ENCODE results near the gene SPATS1.

SPATS1 gene

GRCh38 chr6:44377484-44377883 lies 35.0 kb downstream of the SPATS1 start:
- no peak for TF ChIP-seq EZH2phosphoT487 (IDR thresholded peaks at IDR 0.05; ENCODE audit: borderline replicate concordance)
- TF ChIP-seq CTCF (conservative IDR thresholded peaks at IDR 0.05; ENCODE audit: low read length) = no peak
- H3K4me1 ChIP-seq (ENCODE audit: insufficient read depth, low read length, poor library complexity, severe bottlenecking) = no peaks in the 10 kb centered on the region
- H4K20me1 ChIP-seq (ENCODE audit: insufficient read depth, low read length, poor library complexity, severe bottlenecking) = no peaks in the 10 kb centered on the region
- H3K9me3 ChIP-seq (ENCODE audit: insufficient read depth, low read depth, low read length) = no peaks in the 10 kb centered on the region
- no peaks in the 10 kb centered on the region for H3K36me3 ChIP-seq (ENCODE audit: insufficient read depth, low read length)
- H3K4me3 ChIP-seq (ENCODE audit: low read length, poor library complexity, severe bottlenecking) = no peak overlapping the region
- H2AFZ ChIP-seq (ENCODE audit: low read length) = no peak overlapping the region
- H3K9me2 ChIP-seq (replicated peaks; ENCODE audit: low read depth, low read length) = no peaks in the 10 kb centered on the region
- no peaks in the 10 kb centered on the region for H3F3A ChIP-seq (ENCODE audit: low read depth)
- no peaks in the 10 kb centered on the region for H3K79me2 ChIP-seq (ENCODE audit: insufficient read depth, low read length)
- H3K27me3 ChIP-seq (ENCODE audit: insufficient read depth, low read length, poor library complexity, severe bottlenecking) = no peaks in the 10 kb centered on the region
- no peak overlapping the region for H3K4me2 ChIP-seq (ENCODE audit: low read depth, low read length, poor library complexity, severe bottlenecking)
- H3K9ac ChIP-seq (ENCODE audit: low read depth, low read length, poor library complexity, severe bottlenecking) = no peak overlapping the region

- Histone ChIP-seq H3K9me3 (ENCODE audit: insufficient read depth, low read depth, low read length) (no peaks in the 10 kb centered on the region), H3K4me2 (ENCODE audit: low read depth, low read length, poor library complexity, severe bottlenecking) (no peak overlapping the region), H3K4me1 (ENCODE audit: insufficient read depth, low read length, poor library complexity, severe bottlenecking) (no peaks in the 10 kb centered on the region), H3K4me3 (ENCODE audit: low read length, poor library complexity, severe bottlenecking) (no peak overlapping the region), H3F3A (ENCODE audit: low read depth) (no peaks in the 10 kb centered on the region), H4K20me1 (ENCODE audit: insufficient read depth, low read length, poor library complexity, severe bottlenecking) (no peaks in the 10 kb centered on the region), H3K79me2 (ENCODE audit: insufficient read depth, low read length) (no peaks in the 10 kb centered on the region), H3K27me3 (ENCODE audit: insufficient read depth, low read length, poor library complexity, severe bottlenecking) (no peaks in the 10 kb centered on the region), H2AFZ (ENCODE audit: low read length) (no peak overlapping the region), H3K36me3 (ENCODE audit: insufficient read depth, low read length) (no peaks in the 10 kb centered on the region), H3K9ac (ENCODE audit: low read depth, low read length, poor library complexity, severe bottlenecking) (no peak overlapping the region), H3K9me2 (replicated peaks; ENCODE audit: low read depth, low read length) (no peaks in the 10 kb centered on the region)
- TF ChIP-seq EZH2phosphoT487 (IDR thresholded peaks at IDR 0.05; ENCODE audit: borderline replicate concordance) (no peak), CTCF (conservative IDR thresholded peaks at IDR 0.05; ENCODE audit: low read length) (no peak)
These were observed 35.5 kb downstream of the SPATS1 start for GRCh38 chr6:44377971-44378370.

GRCh38 chr6:44381739-44382138 lies 39.3 kb downstream of the SPATS1 start:
- H3K4me1 ChIP-seq (ENCODE audit: insufficient read depth, low read length, poor library complexity, severe bottlenecking) = peaks cover 3% of the 10 kb centered on the region
- no peak overlapping the region for H2AFZ ChIP-seq (ENCODE audit: low read length)
- no peak for TF ChIP-seq EZH2phosphoT487 (IDR thresholded peaks at IDR 0.05; ENCODE audit: borderline replicate concordance)
- no peaks in the 10 kb centered on the region for H3K9me3 ChIP-seq (ENCODE audit: insufficient read depth, low read depth, low read length)
- no peaks in the 10 kb centered on the region for H4K20me1 ChIP-seq (ENCODE audit: insufficient read depth, low read length, poor library complexity, severe bottlenecking)
- H3K36me3 ChIP-seq (ENCODE audit: insufficient read depth, low read length) = no peaks in the 10 kb centered on the region
- no peak overlapping the region for H3K4me2 ChIP-seq (ENCODE audit: low read depth, low read length, poor library complexity, severe bottlenecking)
- no peaks in the 10 kb centered on the region for H3K9me2 ChIP-seq (replicated peaks; ENCODE audit: low read depth, low read length)
- no peaks in the 10 kb centered on the region for H3F3A ChIP-seq (ENCODE audit: low read depth)
- no peak overlapping the region for H3K4me3 ChIP-seq (ENCODE audit: low read length, poor library complexity, severe bottlenecking)
- no peaks in the 10 kb centered on the region for H3K27me3 ChIP-seq (ENCODE audit: insufficient read depth, low read length, poor library complexity, severe bottlenecking)
- no peak overlapping the region for H3K9ac ChIP-seq (ENCODE audit: low read depth, low read length, poor library complexity, severe bottlenecking)
- no peaks in the 10 kb centered on the region for H3K79me2 ChIP-seq (ENCODE audit: insufficient read depth, low read length)

- H2AFZ ChIP-seq (ENCODE audit: low read length) = peak overlapping the region; percentile 85; the same call in 1 of the 2 replicates
- no peaks in the 10 kb centered on the region for H3K27me3 ChIP-seq (ENCODE audit: insufficient read depth, low read length, poor library complexity, severe bottlenecking)
- H4K20me1 ChIP-seq (ENCODE audit: insufficient read depth, low read length, poor library complexity, severe bottlenecking) = peaks cover 30% of the 10 kb centered on the region
- H3K9me3 ChIP-seq (ENCODE audit: insufficient read depth, low read depth, low read length) = no peaks in the 10 kb centered on the region
- H3K36me3 ChIP-seq (ENCODE audit: insufficient read depth, low read length) = peaks cover 1% of the 10 kb centered on the region; the same call in 1 of the 2 replicates
- no peaks in the 10 kb centered on the region for H3F3A ChIP-seq (ENCODE audit: low read depth)
- H3K9me2 ChIP-seq (replicated peaks; ENCODE audit: low read depth, low read length) = no peaks in the 10 kb centered on the region
- peak overlapping the region; percentile 80 for H3K9ac ChIP-seq (ENCODE audit: low read depth, low read length, poor library complexity, severe bottlenecking)
- peaks cover 31% of the 10 kb centered on the region for H3K79me2 ChIP-seq (ENCODE audit: insufficient read depth, low read length)
- H3K4me3 ChIP-seq (ENCODE audit: low read length, poor library complexity, severe bottlenecking) = peak overlapping the region; percentile 99
- H3K4me1 ChIP-seq (ENCODE audit: insufficient read depth, low read length, poor library complexity, severe bottlenecking) = peaks cover 30% of the 10 kb centered on the region
- peak overlapping the region; percentile 92 for H3K4me2 ChIP-seq (ENCODE audit: low read depth, low read length, poor library complexity, severe bottlenecking)
- TF ChIP-seq CTCF (conservative IDR thresholded peaks at IDR 0.05; ENCODE audit: low read length) (no peak), EZH2phosphoT487 (IDR thresholded peaks at IDR 0.05; ENCODE audit: borderline replicate concordance) (no peak)
These were observed 44.0 kb downstream of the SPATS1 start for GRCh38 chr6:44386364-44386928.

All from Loucy (cell line).